GM12878 (cell line): ENCODE results near the gene EDN2. TPM values are rescaled to one million over a fixed set of nuclear protein-coding genes. Genes with fewer than 3 reads are reported as not detected.

Experiments
- ATAC-seq: fragments of 200-7000 bp; cut with Tn5 transposase; 3 replicates; pipeline ENCODE4 v1.9.1; 2020; ENCODE audit warnings: mild to moderate bottlenecking, moderate library complexity
- BruUV-seq: library from RNA; stranded (reverse); fragments of 400-500 nt; replicated peaks from 2 replicates; lab custom pipeline; 2021; lab: Mats Ljungman, UMichigan
- CTCF ChIA-PET: fragments of 300-600 bp; sonication (Branson Sonifier 250); formaldehyde crosslinking; extraction: SDS; loops from one replicate; lab custom pipeline; 2021; ENCODE audit warnings: inconsistent platforms; lab: Yijun Ruan, JAX
- POLR2A ChIA-PET: fragments of 350-600 bp; formaldehyde crosslinking; extraction: SDS; loops from one replicate; lab custom pipeline; 2021; ENCODE audit warnings: inconsistent platforms; lab: Charles Lee
- RAD21 ChIA-PET: fragments of 300-600 bp; sonication (Branson Sonifier 250); formaldehyde crosslinking; loops from one replicate; lab custom pipeline; 2023; ENCODE audit warnings: antibody characterized with exemption; ENCODE audit not compliant: unreplicated experiment; lab: Charles Lee
- SMC1A ChIA-PET: fragments of 300-600 bp; sonication (Branson Sonifier 250); formaldehyde crosslinking; loops from one replicate; lab custom pipeline; 2023; ENCODE audit not compliant: unreplicated experiment, uncharacterized antibody; lab: Charles Lee
- DNase-seq: peaks from one replicate; pipeline ENCODE4 v3.0.0-alpha.2; 2011; ENCODE audit warnings: low read depth, low spot score
- FAIRE-seq: peaks from 3 replicates; lab custom pipeline; 2011; peaks lifted over from hg19 to GRCh38; lab: Jason Lieb, UNC
- H2AFZ ChIP-seq: 2 replicates; pipeline ENCODE4 v1.6.0; 2011; ENCODE audit warnings: low read depth, low read length, control low read depth; ENCODE audit not compliant: control insufficient read depth
- H3K27ac ChIP-seq: 2 replicates; pipeline ENCODE4 v1.5.1; 2011; ENCODE audit warnings: control low read depth; ENCODE audit not compliant: control insufficient read depth, insufficient read depth
- H3K27me3 ChIP-seq, 2 experiments: replicated peaks in 1 of 2; 2 replicates each; pipeline versions ENCODE4 v1.6.0 to v1.6.1; 2011; ENCODE audit warnings: low read length in 1 of 2; ENCODE audit not compliant: control insufficient read depth in 2 of 2, insufficient read depth in 2 of 2
- H3K36me3 ChIP-seq, 2 experiments: 2 replicates each; pipeline ENCODE4 v1.5.1; 2011; ENCODE audit warnings: low read length in 1 of 2; ENCODE audit not compliant: control insufficient read depth in 2 of 2, insufficient read depth in 2 of 2
- H3K4me1 ChIP-seq: 2 replicates; pipeline ENCODE4 v1.6.1; 2011; ENCODE audit warnings: mild to moderate bottlenecking, low read length, moderate library complexity, mixed read lengths; ENCODE audit not compliant: control insufficient read depth, insufficient read depth
- H3K4me2 ChIP-seq: 2 replicates; pipeline ENCODE4 v1.6.0; 2011; ENCODE audit warnings: control low read depth; ENCODE audit not compliant: control insufficient read depth, insufficient read depth
- H3K4me3 ChIP-seq: fragments of 200-600 bp; sonication (generic); 2 replicates; pipeline ENCODE4 v1.5.1; 2016
- H3K79me2 ChIP-seq: 2 replicates; pipeline ENCODE4 v1.6.0; 2011; ENCODE audit warnings: low read length; ENCODE audit not compliant: control insufficient read depth, insufficient read depth
- H3K9ac ChIP-seq: 2 replicates; pipeline ENCODE4 v1.8.0; 2011; ENCODE audit warnings: low read length, control low read depth, mixed read lengths; ENCODE audit not compliant: control insufficient read depth, insufficient read depth
- H3K9me3 ChIP-seq: replicated peaks from 3 replicates; pipeline ENCODE4 v1.5.1; 2011; ENCODE audit warnings: mild to moderate bottlenecking, low read length; ENCODE audit not compliant: control insufficient read depth, insufficient read depth
- H4K20me1 ChIP-seq: 2 replicates; pipeline ENCODE4 v1.6.0; 2011; ENCODE audit not compliant: control insufficient read depth, insufficient read depth
- ATF7 ChIP-seq: fragments of 450-650 bp; IDR thresholded peaks from 2 replicates; pipeline ENCODE4 v1.6.1; 2016; ENCODE audit warnings: low read depth, mild to moderate bottlenecking
- CBX3 ChIP-seq: fragments of 200-600 bp; sonication (generic); IDR thresholded peaks from 2 replicates; pipeline ENCODE4 v1.6.1; 2016; ENCODE audit warnings: low read depth, borderline replicate concordance
- MEF2A ChIP-seq: IDR thresholded peaks from 2 replicates; pipeline ENCODE4 v1.6.1; 2011; ENCODE audit warnings: low read depth, mild to moderate bottlenecking, low read length, moderate library complexity; ENCODE audit not compliant: insufficient read depth
- NFYB ChIP-seq: IDR thresholded peaks from 2 replicates; pipeline ENCODE4 v1.6.1; 2011; ENCODE audit warnings: low read depth, mild to moderate bottlenecking, low read length, improper control_type of control experiment, moderate library complexity; ENCODE audit not compliant: insufficient read depth
- ZNF687 ChIP-seq: fragments of 450-650 bp; IDR thresholded peaks from 2 replicates; pipeline ENCODE4 v1.6.1; 2017; ENCODE audit warnings: mild to moderate bottlenecking, moderate library complexity
- WGBS: methylation state at CpG from one replicate; pipeline ENCODE4 v1.1.6; 2016; ENCODE audit warnings: low lambda C conversion rate; ENCODE audit not compliant: insufficient replicate concordance, insufficient coverage; ENCODE audit errors: missing lambda C conversion rate; 5-methylcytosine and 5-hydroxymethylcytosine counted together
- in situ Hi-C: fragments of 300-500 bp; cut with MboI; formaldehyde crosslinking; loops from 9 replicates; pipeline ENCODE4 v1.14.3; 2018; ENCODE audit warnings: mixed read lengths
- intact Hi-C: fragments of 100-400 bp; cut with micrococcal nuclease; formaldehyde crosslinking; loops from one replicate; pipeline ENCODE4 v1.14.2; 2022; ENCODE audit not compliant: unreplicated experiment
- polyA plus RNA-seq, 11 experiments: library from polyadenylated mRNA; depleted of rRNA in 4 of 11; unstranded in 6 of 11; stranded (reverse) in 5 of 11; fragments of >200 nt; fragmentation: Nextera tagmentation in 4 of 11; fragmentation: Illumina TruSeq in 1 of 11; extraction: Ambion mirVana in 4 of 11; extraction: Trizol in 1 of 11; gene quantifications; 1 replicate in 1 of 11; 2 replicates in 10 of 11; pipeline versions ENCODE4 v1.2.1 to v1.2.3, GENCODE V29; 2011 to 2016; ENCODE audit warnings: inconsistent platforms in 2 of 11, missing spikeins in 2 of 11, low read depth in 1 of 11
- total RNA-seq, 4 experiments: library from RNA; depleted of rRNA in 3 of 4; stranded (reverse); fragments of >200 nt in 3 of 4; fragmentation: Illumina TruSeq in 1 of 4; extraction: Trizol in 1 of 4; gene quantifications; 2 replicates each; pipeline versions ENCODE4 v1.2.1 to v1.2.3, GENCODE V29; 2013 to 2021

Gene EDN2
- total and polyA plus RNA-seq, 10 of the 15 experiments (the other 5 are each of a cell fraction or from before 2014, with no cell fraction given) = 0.11 to 1.5 (median 0.43) TPM; not detected in 1

DNA sequence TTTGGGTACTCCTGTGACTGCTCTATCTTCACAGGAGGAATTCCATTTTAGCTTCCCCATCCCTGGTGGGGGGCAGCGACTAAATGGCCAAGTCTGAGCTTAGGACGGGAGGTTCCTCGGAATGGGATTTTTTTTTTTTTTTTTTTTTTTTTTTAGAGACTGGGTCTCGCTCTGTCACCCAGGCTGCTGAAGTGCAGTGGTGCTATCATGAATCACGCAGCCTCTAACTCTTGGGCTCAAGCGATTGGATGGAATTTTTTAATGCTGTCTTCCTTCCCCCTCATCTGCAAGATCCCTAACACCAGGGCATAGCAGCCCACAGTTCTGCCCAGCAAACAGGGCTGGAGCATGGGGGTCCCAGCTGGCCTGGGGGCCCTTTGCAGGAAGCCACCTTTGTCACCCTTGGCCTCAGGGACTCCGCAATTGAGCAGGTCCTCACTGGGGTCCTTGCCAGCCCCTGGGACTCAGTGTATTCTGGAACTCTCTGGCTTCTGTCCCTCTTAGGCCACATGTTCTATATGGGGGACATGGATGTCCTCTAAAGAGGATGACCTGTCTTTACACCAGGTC lies 13.1 kb upstream of the EDN2 start:
- Histone ChIP-seq H2AFZ (no peak overlapping the region), H3K36me3 (no peaks in the 10 kb centered on the region), H3K4me2 (no peak overlapping the region), H4K20me1 (no peaks in the 10 kb centered on the region), H3K4me1 (no peaks in the 10 kb centered on the region; the same call in 1 of the 2 replicates)
- ChIA-PET RAD21 (no interaction called here), POLR2A (no interaction called here)
- BruUV-seq = no TSS peak
- TF ChIP-seq NFYB (no peak), ZNF687 (no peak), MEF2A (no peak), CBX3 (no peak), ATF7 (no peak)
- TF ChIP-seq, all 136 proteins: peak for 0
- ChIA-PET SMC1A (no interaction called here), CTCF (no interaction called here)
- intact Hi-C loops = no loop called here
- Histone ChIP-seq H3K27me3 (peaks cover 0 to 1% of the 10 kb centered on the region in 2 experiments; a peak in 2 of 4 replicates), H3K9me3 (no peaks in the 10 kb centered on the region), H3K4me3 (no peak overlapping the region), H3K9ac (no peak overlapping the region), H3K27ac (no peak overlapping the region), H3K79me2 (no peaks in the 10 kb centered on the region)
- FAIRE-seq = no peak
- ATAC-seq = no peak
- in situ Hi-C loops = no loop called here
- WGBS = 70% methylated on average over 7 of the region's 7 CpGs
- no peak for DNase-seq
